ENCODE measurements around the gene NSL1.

GRCh38 chr1:212838145-212838544 is 46.6 kb upstream of the NSL1 start:
- TF ChIP-seq CTCF (conservative IDR thresholded peaks at IDR 0.05 in 1 of 2, IDR thresholded peaks at IDR 0.05 in 1 of 2; ENCODE audit: low read depth in 1 of 2, low read length in 2 of 2) (no peak), EZH2 (IDR thresholded peaks at IDR 0.05; ENCODE audit: low read length, missing control alignments) (no peak)

All from fibroblast of lung (primary cell).